Panc1 (cell line): ENCODE results near the gene CREB3L1. TPM values are rescaled to one million over a fixed set of nuclear protein-coding genes. Genes with fewer than 3 reads are reported as not detected.
A peak's percentile ranks its signal among the peaks of the same experiment; 100 is the strongest.

Experiments used
- ATAC-seq: fragments of 200-7000 bp; cut with Tn5 transposase; 2 replicates; pipeline ENCODE4 v1.9.1; 2020; ENCODE audit warnings: mild to moderate bottlenecking, moderate library complexity
- BruUV-seq: library from RNA; stranded (reverse); fragments of 400-500 nt; replicated peaks from 2 replicates; lab custom pipeline; 2021; lab: Mats Ljungman, UMichigan
- CTCF ChIA-PET: fragments of 300-600 bp; sonication (Branson Sonifier 250); formaldehyde crosslinking; loops from one replicate; lab custom pipeline; 2022; ENCODE audit warnings: antibody characterized with exemption; lab: Charles Lee
- POLR2A ChIA-PET: fragments of 300-600 bp; sonication (Branson Sonifier 250); formaldehyde crosslinking; loops from one replicate; lab custom pipeline; 2022; ENCODE audit warnings: antibody characterized with exemption; lab: Charles Lee
- DNase-seq: peaks from one replicate; pipeline ENCODE4 v3.0.0-alpha.2; 2010; ENCODE audit warnings: low read depth, low spot score
- H3K27ac ChIP-seq: 2 replicates; pipeline ENCODE4 v1.5.1; 2011; ENCODE audit warnings: mild to moderate bottlenecking, low read length, inconsistent platforms
- H3K27me3 ChIP-seq: fragments of 200-500 bp; sonication (Bioruptor generic); 2 replicates; pipeline ENCODE4 v1.6.0; 2014; ENCODE audit warnings: low read length, inconsistent platforms; ENCODE audit not compliant: control insufficient read depth, insufficient read depth
- H3K36me3 ChIP-seq: fragments of 200-500 bp; sonication (Bioruptor generic); 2 replicates; pipeline ENCODE4 v1.5.1; 2014; ENCODE audit warnings: inconsistent platforms, mild to moderate bottlenecking, low read length, moderate library complexity; ENCODE audit not compliant: control insufficient read depth, insufficient read depth
- H3K4me1 ChIP-seq: 2 replicates; pipeline ENCODE4 v1.5.1; 2011; ENCODE audit warnings: inconsistent platforms, mild to moderate bottlenecking, low read length, moderate library complexity; ENCODE audit not compliant: control insufficient read depth, insufficient read depth
- H3K4me3 ChIP-seq, 2 experiments: 2 replicates each; pipeline ENCODE4 v1.5.1; 2011 to 2012; ENCODE audit warnings: low read depth in 2 of 2, low read length in 2 of 2, mild to moderate bottlenecking in 2 of 2, inconsistent platforms in 1 of 2, moderate library complexity in 1 of 2
- H3K9me3 ChIP-seq: fragments of 200-500 bp; sonication (Bioruptor generic); 2 replicates; pipeline ENCODE4 v1.5.1; 2014; ENCODE audit warnings: low read depth, mild to moderate bottlenecking, inconsistent platforms, low read length, moderate library complexity; ENCODE audit not compliant: control insufficient read depth, insufficient read depth
- CTCF ChIP-seq: fragments of 450-650 bp; IDR thresholded peaks from 2 replicates; pipeline ENCODE4 v1.5.1; 2017; ENCODE audit warnings: mild to moderate bottlenecking
- POLR2AphosphoS5 ChIP-seq: IDR thresholded peaks from 2 replicates; pipeline ENCODE4 v1.6.1; 2012; ENCODE audit warnings: mild to moderate bottlenecking, low read depth, low read length, moderate library complexity
- REST ChIP-seq, 2 experiments: IDR thresholded peaks; 2 replicates each; pipeline ENCODE4 v1.6.1; 2011 to 2012; ENCODE audit warnings: low read depth in 2 of 2, control low read depth in 1 of 2, low read length in 1 of 2, mild to moderate bottlenecking in 1 of 2, moderate library complexity in 1 of 2; ENCODE audit not compliant: insufficient read depth in 1 of 2
- SIN3A ChIP-seq: IDR thresholded peaks from 2 replicates; pipeline ENCODE4 v1.6.1; 2012; ENCODE audit warnings: low read depth, mild to moderate bottlenecking, low read length, moderate library complexity, borderline replicate concordance; ENCODE audit not compliant: insufficient read depth
- TCF7L2 ChIP-seq: IDR thresholded peaks from 2 replicates; pipeline ENCODE4 v1.6.1; 2011; ENCODE audit warnings: mild to moderate bottlenecking, low read depth, low read length, inconsistent platforms
- in situ Hi-C: cut with HindIII; loops from 2 replicates; pipeline ENCODE4 v1.10.0; 2016; ENCODE audit warnings: low sequenced_read_pairs, low pct_unique_long_range_greater_than_20kb
- intact Hi-C: fragments of 100-400 bp; cut with micrococcal nuclease; formaldehyde crosslinking; loops from one replicate; pipeline ENCODE4 v1.10.0; 2022; ENCODE audit not compliant: unreplicated experiment
- total RNA-seq: library from RNA; stranded (reverse); gene quantifications from one replicate; pipeline ENCODE4 v1.2.1, GENCODE V29; 2021; ENCODE audit not compliant: unreplicated experiment

Gene CREB3L1
- total RNA-seq, 1 experiment from 2014 or later, result 35.6 TPM

- Histone ChIP-seq H3K4me3 (no peak overlapping the region), H3K4me1 (no peaks in the 10 kb centered on the region), H3K36me3 (no peaks in the 10 kb centered on the region), H3K27me3 (no peaks in the 10 kb centered on the region), H3K27ac (no peak overlapping the region), H3K9me3 (no peaks in the 10 kb centered on the region)
- intact Hi-C loops, result no loop called here
- BruUV-seq, result no TSS peak
- in situ Hi-C loops, result no loop called here
- TF ChIP-seq SIN3A (no peak), TCF7L2 (no peak), REST (IDR thresholded peaks at IDR 0.05; ENCODE audit: insufficient read depth in 1 of 2, low read depth in 2 of 2, low read length in 1 of 2) (no peak)
- DNase-seq, result no peak
- ChIA-PET POLR2A (no interaction called here), CTCF (no interaction called here)
- 0 out of 2 replicates have a peak, but pooled peaks have one; percentile 17 for ATAC-seq
These were observed 45.3 kb downstream of the CREB3L1 start for GRCh38 chr11:46322759-46323158.

- in situ Hi-C loops, result no loop called here
- Histone ChIP-seq H3K27me3 (peaks cover 8% of the 10 kb centered on the region), H3K4me1 (no peaks in the 10 kb centered on the region), H3K4me3 (no peak overlapping the region), H3K36me3 (no peaks in the 10 kb centered on the region), H3K27ac (no peak overlapping the region), H3K9me3 (no peaks in the 10 kb centered on the region)
- ATAC-seq (no peak), DNase-seq (no peak)
- ChIA-PET CTCF (no interaction called here), POLR2A (no interaction called here)
- TF ChIP-seq POLR2AphosphoS5 (no peak), SIN3A (no peak)
- no TSS peak for BruUV-seq
- intact Hi-C loops, result no loop called here
These were observed 49.5 kb downstream of the CREB3L1 start for GRCh38 chr11:46326813-46327416.

GRCh38 chr11:46327829-46328228, 50.4 kb downstream of the CREB3L1 start:
- H3K4me1 ChIP-seq, result no peaks in the 10 kb centered on the region
- in situ Hi-C loops (no loop called here), intact Hi-C loops (no loop called here)
- peaks cover 13% of the 10 kb centered on the region for H3K27me3 ChIP-seq
- POLR2A ChIA-PET, result no interaction called here
- TF ChIP-seq SIN3A (no peak), REST (IDR thresholded peaks at IDR 0.05; ENCODE audit: insufficient read depth in 1 of 2, low read depth in 2 of 2, low read length in 1 of 2) (no peak), CTCF (no peak), POLR2AphosphoS5 (no peak), TCF7L2 (no peak)
- no peak overlapping the region for H3K4me3 ChIP-seq
- no peak overlapping the region for H3K27ac ChIP-seq
- ATAC-seq (no peak), DNase-seq (no peak)
- H3K36me3 ChIP-seq, result no peaks in the 10 kb centered on the region
- BruUV-seq, result no TSS peak
- CTCF ChIA-PET, result no interaction called here
- H3K9me3 ChIP-seq, result no peaks in the 10 kb centered on the region
